Caco-2 (cell line): ENCODE results near the gene PLCB1. TPM values are rescaled to one million over a fixed set of nuclear protein-coding genes. Genes with fewer than 3 reads are reported as not detected.

Experiments used
- BruUV-seq: library from RNA; stranded (reverse); fragments of 400-500 nt; replicated peaks from 2 replicates; lab custom pipeline; 2021; lab: Mats Ljungman, UMichigan
- CTCF ChIA-PET: fragments of 300-600 bp; sonication (Branson Sonifier 250); formaldehyde crosslinking; loops from one replicate; lab custom pipeline; 2022; ENCODE audit warnings: antibody characterized with exemption; lab: Charles Lee
- POLR2A ChIA-PET: fragments of 300-600 bp; sonication (Branson Sonifier 250); formaldehyde crosslinking; loops from one replicate; lab custom pipeline; 2022; ENCODE audit warnings: antibody characterized with exemption; lab: Charles Lee
- DNase-seq, 2 experiments: peaks; one replicate each; pipeline versions ENCODE4 v3.0.0 to v3.0.0-alpha.2; 2020 to 2022
- H3K27me3 ChIP-seq: replicated peaks from 2 replicates; pipeline ENCODE4 v1.6.0; 2011; ENCODE audit warnings: low read length; ENCODE audit not compliant: control insufficient read depth, insufficient read depth
- H3K36me3 ChIP-seq: 2 replicates; pipeline ENCODE4 v1.5.1; 2011; ENCODE audit warnings: low read length; ENCODE audit not compliant: control insufficient read depth, insufficient read depth
- H3K4me1 ChIP-seq: fragments of 250-450 bp; sonication (Bioruptor Pico); 2 replicates; pipeline ENCODE4 v1.5.1; 2020; ENCODE audit warnings: mild to moderate bottlenecking
- H3K4me3 ChIP-seq: 2 replicates; pipeline ENCODE4 v1.5.1; 2011; ENCODE audit warnings: low read depth, mild to moderate bottlenecking, control low read depth, low read length
- H3K9me3 ChIP-seq: fragments of 250-450 bp; sonication (Bioruptor Pico); 2 replicates; pipeline ENCODE4 v1.5.1; 2020; ENCODE audit warnings: mild to moderate bottlenecking, moderate library complexity
- H3K27ac Mint-ChIP-seq: one replicate; pipeline ENCODE4 v1.8.0; 2022; ENCODE audit warnings: mixed read lengths; ENCODE audit not compliant: unreplicated experiment
- H3K27me3 Mint-ChIP-seq: one replicate; pipeline ENCODE4 v1.8.0; 2022; ENCODE audit warnings: mixed read lengths; ENCODE audit not compliant: insufficient read depth, unreplicated experiment
- H3K36me3 Mint-ChIP-seq: one replicate; pipeline ENCODE4 v1.8.0; 2022; ENCODE audit warnings: mild to moderate bottlenecking, mixed read lengths; ENCODE audit not compliant: insufficient read depth, unreplicated experiment
- H3K4me1 Mint-ChIP-seq: one replicate; pipeline ENCODE4 v1.8.0; 2022; ENCODE audit warnings: low read depth, mixed read lengths; ENCODE audit not compliant: unreplicated experiment
- H3K4me3 Mint-ChIP-seq: one replicate; pipeline ENCODE4 v1.8.0; 2022; ENCODE audit warnings: mild to moderate bottlenecking, moderate library complexity, mixed read lengths; ENCODE audit not compliant: unreplicated experiment
- H3K9me3 Mint-ChIP-seq: one replicate; pipeline ENCODE4 v1.8.0; 2022; ENCODE audit warnings: mixed read lengths; ENCODE audit not compliant: unreplicated experiment
- intact Hi-C: fragments of 100-400 bp; cut with micrococcal nuclease; formaldehyde crosslinking; loops from one replicate; pipeline ENCODE4 v1.10.0; 2022; ENCODE audit not compliant: unreplicated experiment
- total RNA-seq: library from RNA; stranded (reverse); gene quantifications from 2 replicates; pipeline ENCODE4 v1.2.3, GENCODE V29; 2022
- TF ChIP-seq, protein P1 (sequence below), 2 experiments: fragments of 200-600 bp in 1 of 2; IDR thresholded peaks; 1 replicate in 1 of 2; 2 replicates in 1 of 2; pipeline versions ENCODE4 v1.5.1 to v1.8.0; 2011 to 2022; ENCODE audit warnings: antibody characterized with exemption in 1 of 2, control low read depth in 1 of 2, inconsistent platforms in 1 of 2, low read depth in 1 of 2, low read length in 1 of 2, mild to moderate bottlenecking in 1 of 2, moderate library complexity in 1 of 2; ENCODE audit not compliant: insufficient read depth in 1 of 2, severe bottlenecking in 1 of 2, unreplicated experiment in 1 of 2

PLCB1 gene
- total RNA-seq, 1 experiment from 2014 or later = 105 TPM

DNA sequence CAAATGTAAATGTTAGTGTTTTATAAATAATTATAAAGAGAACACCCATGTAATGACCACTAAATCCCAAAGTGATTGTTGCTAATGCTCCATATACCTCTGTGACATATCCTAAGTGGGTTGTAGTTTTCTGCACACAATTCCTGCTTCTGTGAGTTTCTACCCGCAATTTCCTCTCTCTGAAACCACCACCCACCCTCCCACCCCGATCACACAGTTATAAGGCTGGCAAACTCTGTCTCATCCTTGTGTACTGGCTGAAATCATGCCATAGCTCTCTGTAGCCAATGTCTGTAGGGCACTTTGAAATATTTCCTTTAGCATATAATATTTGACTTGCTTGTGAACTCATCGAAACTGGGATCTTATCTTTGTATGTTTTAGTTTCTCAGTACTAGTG is 236.6 kb downstream of the PLCB1 start:
- POLR2A ChIA-PET = no interaction called here
- TF ChIP-seq, protein P1, sequence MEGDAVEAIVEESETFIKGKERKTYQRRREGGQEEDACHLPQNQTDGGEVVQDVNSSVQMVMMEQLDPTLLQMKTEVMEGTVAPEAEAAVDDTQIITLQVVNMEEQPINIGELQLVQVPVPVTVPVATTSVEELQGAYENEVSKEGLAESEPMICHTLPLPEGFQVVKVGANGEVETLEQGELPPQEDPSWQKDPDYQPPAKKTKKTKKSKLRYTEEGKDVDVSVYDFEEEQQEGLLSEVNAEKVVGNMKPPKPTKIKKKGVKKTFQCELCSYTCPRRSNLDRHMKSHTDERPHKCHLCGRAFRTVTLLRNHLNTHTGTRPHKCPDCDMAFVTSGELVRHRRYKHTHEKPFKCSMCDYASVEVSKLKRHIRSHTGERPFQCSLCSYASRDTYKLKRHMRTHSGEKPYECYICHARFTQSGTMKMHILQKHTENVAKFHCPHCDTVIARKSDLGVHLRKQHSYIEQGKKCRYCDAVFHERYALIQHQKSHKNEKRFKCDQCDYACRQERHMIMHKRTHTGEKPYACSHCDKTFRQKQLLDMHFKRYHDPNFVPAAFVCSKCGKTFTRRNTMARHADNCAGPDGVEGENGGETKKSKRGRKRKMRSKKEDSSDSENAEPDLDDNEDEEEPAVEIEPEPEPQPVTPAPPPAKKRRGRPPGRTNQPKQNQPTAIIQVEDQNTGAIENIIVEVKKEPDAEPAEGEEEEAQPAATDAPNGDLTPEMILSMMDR (IDR thresholded peaks at IDR 0.05; ENCODE audit: insufficient read depth in 1 of 2, low read depth in 1 of 2, low read length in 1 of 2, severe bottlenecking in 1 of 2, unreplicated experiment in 1 of 2) = no peak
- Mint-ChIP-seq H3K27ac (no peak overlapping the region), H3K27me3 (no peaks in the 10 kb centered on the region), H3K36me3 (no peaks in the 10 kb centered on the region), H3K4me1 (peaks cover 6% of the 10 kb centered on the region), H3K4me3 (no peak overlapping the region), H3K9me3 (no peaks in the 10 kb centered on the region)
- Histone ChIP-seq H3K27me3 (no peaks in the 10 kb centered on the region), H3K4me1 (peaks cover 17% of the 10 kb centered on the region), H3K4me3 (no peak overlapping the region), H3K36me3 (no peaks in the 10 kb centered on the region), H3K9me3 (no peaks in the 10 kb centered on the region)
- CTCF ChIA-PET = no interaction called here
- intact Hi-C loops = no loop called here
- no TSS peak for BruUV-seq
- no peak for DNase-seq

DNA sequence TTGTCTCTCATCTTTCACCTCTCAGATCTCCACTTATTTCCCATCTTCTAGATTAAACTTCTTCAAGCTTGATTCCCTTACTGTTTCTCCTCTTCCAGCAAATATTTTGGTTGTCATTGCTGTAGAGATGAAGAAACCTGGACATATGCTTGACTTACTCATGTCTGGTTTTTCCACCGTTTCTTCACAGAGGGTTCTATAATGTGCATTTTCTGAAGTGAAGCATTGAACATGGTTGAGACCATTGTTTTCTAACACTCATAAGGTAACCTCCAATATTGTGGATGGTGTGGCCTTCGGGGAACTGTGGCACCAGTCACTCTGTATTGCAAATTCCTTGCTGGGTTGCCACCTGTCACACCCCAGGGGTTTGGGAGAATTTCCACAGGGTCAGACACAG is 237.2 kb downstream of the PLCB1 start:
- TF ChIP-seq, protein P1 (IDR thresholded peaks at IDR 0.05; ENCODE audit: insufficient read depth in 1 of 2, low read depth in 1 of 2, low read length in 1 of 2, severe bottlenecking in 1 of 2, unreplicated experiment in 1 of 2) = no peak
- Histone ChIP-seq H3K27me3 (no peaks in the 10 kb centered on the region), H3K4me3 (no peak overlapping the region), H3K9me3 (no peaks in the 10 kb centered on the region), H3K36me3 (no peaks in the 10 kb centered on the region), H3K4me1 (peaks cover 12% of the 10 kb centered on the region)
- DNase-seq = no peak
- no TSS peak for BruUV-seq
- H3K4me1 Mint-ChIP-seq = peaks cover 6% of the 10 kb centered on the region
- H3K9me3 Mint-ChIP-seq = no peaks in the 10 kb centered on the region
- CTCF ChIA-PET = no interaction called here
- no peak overlapping the region for H3K27ac Mint-ChIP-seq
- H3K27me3 Mint-ChIP-seq = no peaks in the 10 kb centered on the region
- intact Hi-C loops = no loop called here
- H3K4me3 Mint-ChIP-seq = no peak overlapping the region
- POLR2A ChIA-PET = no interaction called here
- H3K36me3 Mint-ChIP-seq = peaks cover 5% of the 10 kb centered on the region

DNA sequence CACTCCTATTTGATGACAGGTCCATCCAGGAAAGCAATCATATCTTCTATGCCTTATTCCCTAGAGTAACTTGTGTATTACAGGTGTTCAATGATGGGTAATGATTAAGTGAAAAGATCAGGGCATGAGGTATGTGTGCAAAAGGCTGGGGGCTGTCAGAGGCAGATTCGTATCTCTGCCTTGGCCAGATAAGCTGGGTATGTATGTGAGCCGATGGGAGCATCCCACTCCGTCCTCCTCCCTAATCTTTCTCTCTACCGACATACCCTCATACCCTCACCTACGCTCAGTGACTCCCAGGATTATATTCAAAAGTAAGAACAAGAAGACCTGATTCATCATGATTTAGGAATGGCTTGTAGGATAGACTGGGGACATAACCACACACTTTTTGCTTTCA is 238.7 kb downstream of the PLCB1 start:
- Histone ChIP-seq H3K4me3 (no peak overlapping the region), H3K4me1 (peaks cover 7% of the 10 kb centered on the region), H3K9me3 (no peaks in the 10 kb centered on the region), H3K27me3 (no peaks in the 10 kb centered on the region), H3K36me3 (no peaks in the 10 kb centered on the region)
- Mint-ChIP-seq H3K36me3 (peaks cover 9% of the 10 kb centered on the region), H3K4me1 (peaks cover 6% of the 10 kb centered on the region), H3K27me3 (no peaks in the 10 kb centered on the region), H3K9me3 (no peaks in the 10 kb centered on the region), H3K27ac (no peak overlapping the region), H3K4me3 (no peak overlapping the region)
- DNase-seq = no peak
- intact Hi-C loops = no loop called here
- CTCF ChIA-PET = no interaction called here
- TF ChIP-seq, protein P1 (IDR thresholded peaks at IDR 0.05; ENCODE audit: insufficient read depth in 1 of 2, low read depth in 1 of 2, low read length in 1 of 2, severe bottlenecking in 1 of 2, unreplicated experiment in 1 of 2) = no peak
- POLR2A ChIA-PET = no interaction called here
- BruUV-seq = no TSS peak
